HG03378 (cell line): ENCODE data around the gene ADGRG6.

ENCODE experiments used
- ATAC-seq: cut with Tn5 transposase; IDR thresholded peaks from one replicate; pipeline ENCODE4 v1.9.1; 2021; ENCODE audit warnings: mild to moderate bottlenecking, moderate library complexity; ENCODE audit not compliant: unreplicated experiment

The ADGRG6 gene

GRCh38 chr6:142290851-142291250 lies 11.0 kb upstream of the ADGRG6 start:
- ATAC-seq, result no peak

- ATAC-seq, result no peak
Observed at GRCh38 chr6:142291512-142291911, 10.3 kb upstream of the ADGRG6 start.

GRCh38 chr6:142292166-142292924 lies 9.5 kb upstream of the ADGRG6 start:
- no peak for ATAC-seq

- no peak for ATAC-seq
Observed at GRCh38 chr6:142293121-142293520, 8.7 kb upstream of the ADGRG6 start.

- no peak for ATAC-seq
Observed at GRCh38 chr6:142294679-142295078, 7.1 kb upstream of the ADGRG6 start.

- no peak for ATAC-seq
Observed at GRCh38 chr6:142296975-142297604, 4.7 kb upstream of the ADGRG6 start.

- no peak for ATAC-seq
Observed at GRCh38 chr6:142297605-142297995, 4.2 kb upstream of the ADGRG6 start.

GRCh38 chr6:142297996-142298753 lies 3.6 kb upstream of the ADGRG6 start:
- no peak for ATAC-seq

GRCh38 chr6:142300302-142300701 lies 1.5 kb upstream of the ADGRG6 start:
- ATAC-seq, result no peak

GRCh38 chr6:142300758-142301650 lies 803 bp upstream of the ADGRG6 start:
- ATAC-seq, result no peak

GRCh38 chr6:142302421-142303175 lies 791 bp downstream of the ADGRG6 start:
- no peak for ATAC-seq

GRCh38 chr6:142303176-142303533 lies 1.3 kb downstream of the ADGRG6 start:
- ATAC-seq, result no peak

- no peak for ATAC-seq
Observed at GRCh38 chr6:142304241-142304640, 2.4 kb downstream of the ADGRG6 start.

GRCh38 chr6:142306736-142307135 lies 4.9 kb downstream of the ADGRG6 start:
- ATAC-seq, result no peak

- no peak for ATAC-seq
Observed at GRCh38 chr6:142307963-142308748, 6.3 kb downstream of the ADGRG6 start.

GRCh38 chr6:142309426-142309825 lies 7.6 kb downstream of the ADGRG6 start:
- ATAC-seq, result no peak

GRCh38 chr6:142313284-142313683 lies 11.5 kb downstream of the ADGRG6 start:
- ATAC-seq, result no peak

- ATAC-seq, result no peak
Observed at GRCh38 chr6:142316791-142317368, 15.1 kb downstream of the ADGRG6 start.

- no peak for ATAC-seq
Observed at GRCh38 chr6:142318714-142319113, 16.9 kb downstream of the ADGRG6 start.
